HG03060 (cell line): ENCODE measurements around the gene TMEM42.

Source experiments
- ATAC-seq: cut with Tn5 transposase; IDR thresholded peaks from one replicate; pipeline ENCODE4 v1.9.1; 2021; ENCODE audit warnings: low read depth, moderate number of reproducible peaks; ENCODE audit not compliant: unreplicated experiment

Gene TMEM42

GRCh38 chr3:44906997-44907396 lies 45.3 kb downstream of the TMEM42 start:
- ATAC-seq, result no peak

GRCh38 chr3:44907612-44908011 lies 45.9 kb downstream of the TMEM42 start:
- no peak for ATAC-seq

- no peak for ATAC-seq
These were observed 47.4 kb downstream of the TMEM42 start for GRCh38 chr3:44909063-44909462.

- no peak for ATAC-seq
These were observed 49.0 kb downstream of the TMEM42 start for GRCh38 chr3:44910693-44911092.

GRCh38 chr3:44913868-44914468 lies 52.3 kb downstream of the TMEM42 start:
- ATAC-seq, result no peak

GRCh38 chr3:44914936-44915335 lies 53.2 kb downstream of the TMEM42 start:
- ATAC-seq, result no peak
